GM19372 (cell line): ENCODE measurements around the gene PLA2G1B.

Experiments used
- ATAC-seq: cut with Tn5 transposase; IDR thresholded peaks from one replicate; pipeline ENCODE4 v1.9.1; 2021; ENCODE audit warnings: mild to moderate bottlenecking, low read depth, moderate library complexity; ENCODE audit not compliant: unreplicated experiment

PLA2G1B gene

GRCh38 chr12:120278137-120279069, 49.2 kb downstream of the PLA2G1B start:
- ATAC-seq, result no peak

GRCh38 chr12:120276734-120277133, 50.8 kb downstream of the PLA2G1B start:
- no peak for ATAC-seq
